ENCODE measurements around the gene HMCES.
A peak's percentile ranks its signal among the peaks of the same experiment; 100 is the strongest.
"Not testable (repeated sequence)": the region's sequence is repeated elsewhere in the genome, so short reads cannot be mapped to it uniquely, and the experiment has no call there.

Gene HMCES

GRCh38 chr3:129245141-129245540 lies 33.5 kb upstream of the HMCES start:
- no peak for TF ChIP-seq GLIS2 (tag by site-specific recombination; IDR thresholded peaks at IDR 0.05)
- no peak for TF ChIP-seq ZNF19 (tag by site-specific recombination; IDR thresholded peaks at IDR 0.05; ENCODE audit: low read depth)
- no peak for TF ChIP-seq ZNF354C (tag by site-specific recombination; IDR thresholded peaks at IDR 0.05; ENCODE audit: borderline replicate concordance, low read depth)
- no peak for TF ChIP-seq SP2 (tag by site-specific recombination; IDR thresholded peaks at IDR 0.05)
- no peak for TF ChIP-seq ZNF133 (tag by site-specific recombination; IDR thresholded peaks at IDR 0.05)
- TF ChIP-seq, protein P1, sequence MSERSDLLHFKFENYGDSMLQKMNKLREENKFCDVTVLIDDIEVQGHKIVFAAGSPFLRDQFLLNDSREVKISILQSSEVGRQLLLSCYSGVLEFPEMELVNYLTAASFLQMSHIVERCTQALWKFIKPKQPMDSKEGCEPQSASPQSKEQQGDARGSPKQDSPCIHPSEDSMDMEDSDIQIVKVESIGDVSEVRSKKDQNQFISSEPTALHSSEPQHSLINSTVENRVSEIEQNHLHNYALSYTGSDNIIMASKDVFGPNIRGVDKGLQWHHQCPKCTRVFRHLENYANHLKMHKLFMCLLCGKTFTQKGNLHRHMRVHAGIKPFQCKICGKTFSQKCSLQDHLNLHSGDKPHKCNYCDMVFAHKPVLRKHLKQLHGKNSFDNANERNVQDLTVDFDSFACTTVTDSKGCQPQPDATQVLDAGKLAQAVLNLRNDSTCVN (tag by site-specific recombination; optimal IDR thresholded peaks at IDR 0.05): no peak
- no peak for TF ChIP-seq ZNF132 (tag by site-specific recombination; IDR thresholded peaks at IDR 0.05; ENCODE audit: borderline replicate concordance)
- no peak for TF ChIP-seq ZNF596 (tag by site-specific recombination; IDR thresholded peaks at IDR 0.05)
- no peak for TF ChIP-seq ZNF169 (tag by site-specific recombination; IDR thresholded peaks at IDR 0.05)
- no peak for TF ChIP-seq ZNF514 (tag by site-specific recombination; IDR thresholded peaks at IDR 0.05)
- no peak for TF ChIP-seq ZNF639 (tag by site-specific recombination; IDR thresholded peaks at IDR 0.05)
- no peak for TF ChIP-seq ZNF26 (tag by site-specific recombination; IDR thresholded peaks at IDR 0.05)
- TF ChIP-seq ZNF843 (tag by site-specific recombination; IDR thresholded peaks at IDR 0.05): no peak
- TF ChIP-seq KLF17 (tag by site-specific recombination; IDR thresholded peaks at IDR 0.05): no peak
- POLR2A ChIA-PET: interaction anchor here (0.9 to 1.0 kb wide), 3 partner anchors 16 to 71 kb away, joined by 3 read pairs; a partner anchor contains a TSS
- no peak overlapping the region for H3K27ac ChIP-seq (ENCODE audit: extremely low read depth, low read depth, low read length)

DNA sequence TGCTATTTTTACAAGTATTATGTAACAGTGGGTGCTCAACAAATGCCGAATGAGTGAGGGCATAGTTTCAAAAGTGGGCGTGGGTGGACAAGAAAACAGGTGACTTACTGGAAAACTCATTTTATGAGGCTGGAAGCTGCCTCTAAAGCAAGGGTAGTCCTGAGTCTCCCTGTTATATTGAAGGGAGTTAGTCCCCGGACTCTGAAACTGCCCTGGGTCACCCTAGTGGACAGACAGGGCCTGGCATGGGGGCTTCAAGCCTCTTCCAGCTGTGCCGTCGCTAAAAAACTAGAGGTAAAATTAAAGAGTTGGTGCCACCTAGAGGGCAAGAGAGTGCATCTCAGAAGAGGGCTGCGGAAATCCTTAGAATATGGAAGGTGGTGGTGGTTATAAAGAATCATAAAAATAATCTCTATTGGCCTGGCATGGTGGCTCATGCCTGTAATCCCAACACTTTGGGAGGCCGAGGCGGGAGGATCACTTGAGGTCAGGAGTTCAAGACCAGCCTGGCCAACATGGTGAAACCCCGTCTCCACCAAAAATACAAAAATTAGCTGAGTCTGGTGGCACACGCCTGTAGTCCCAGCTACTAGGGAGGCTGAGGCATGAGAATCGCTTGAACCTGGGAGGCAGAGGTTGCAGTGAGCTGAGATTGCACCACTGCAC lies 32.9 kb upstream of the HMCES start:
- ChIA-PET CTCF (interaction anchor here (0.5 to 5.9 kb wide), 43 partner anchors 8 to 519 kb away, joined by 3 to 109 read pairs (median 5); partner anchors contain the start of genes CNBP and RAB43), POLR2A (interaction anchor here (0.9 to 1.3 kb wide), 5 partner anchors 17 to 276 kb away, joined by 3 to 4 read pairs (median 3); a partner anchor contains a TSS)
- H3K9me3 ChIP-seq (ENCODE audit: control insufficient read depth, insufficient read depth, low read depth, low read length); H3K4me3 ChIP-seq (ENCODE audit: low read depth, low read length); H3K27ac ChIP-seq (ENCODE audit: extremely low read depth, low read depth, low read length); H3K36me3 ChIP-seq (ENCODE audit: control insufficient read depth in 2 of 2, insufficient read depth in 1 of 2, low read length in 2 of 2); H3K4me1 ChIP-seq (ENCODE audit: control insufficient read depth, insufficient read depth, low read length): not testable (repeated sequence)
- 0 out of 2 replicates have a peak, but pooled peaks have one; percentile 21 for TF ChIP-seq ZIC2 (tag by site-specific recombination; IDR thresholded peaks at IDR 0.05)
- 0 out of 2 replicates have a peak, but pooled peaks have one; percentile 10 for TF ChIP-seq KLF9 (tag by site-specific recombination; IDR thresholded peaks at IDR 0.05; ENCODE audit: low read depth)
- TF ChIP-seq, protein P2, sequence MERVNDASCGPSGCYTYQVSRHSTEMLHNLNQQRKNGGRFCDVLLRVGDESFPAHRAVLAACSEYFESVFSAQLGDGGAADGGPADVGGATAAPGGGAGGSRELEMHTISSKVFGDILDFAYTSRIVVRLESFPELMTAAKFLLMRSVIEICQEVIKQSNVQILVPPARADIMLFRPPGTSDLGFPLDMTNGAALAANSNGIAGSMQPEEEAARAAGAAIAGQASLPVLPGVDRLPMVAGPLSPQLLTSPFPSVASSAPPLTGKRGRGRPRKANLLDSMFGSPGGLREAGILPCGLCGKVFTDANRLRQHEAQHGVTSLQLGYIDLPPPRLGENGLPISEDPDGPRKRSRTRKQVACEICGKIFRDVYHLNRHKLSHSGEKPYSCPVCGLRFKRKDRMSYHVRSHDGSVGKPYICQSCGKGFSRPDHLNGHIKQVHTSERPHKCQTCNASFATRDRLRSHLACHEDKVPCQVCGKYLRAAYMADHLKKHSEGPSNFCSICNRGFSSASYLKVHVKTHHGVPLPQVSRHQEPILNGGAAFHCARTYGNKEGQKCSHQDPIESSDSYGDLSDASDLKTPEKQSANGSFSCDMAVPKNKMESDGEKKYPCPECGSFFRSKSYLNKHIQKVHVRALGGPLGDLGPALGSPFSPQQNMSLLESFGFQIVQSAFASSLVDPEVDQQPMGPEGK (tag by site-specific recombination; IDR thresholded peaks at IDR 0.05): peak; percentile 33; the same call in 1 of the 2 replicates
- peak; percentile 92 for TF ChIP-seq ZNF654 (tag by site-specific recombination; IDR thresholded peaks at IDR 0.05; ENCODE audit: low read depth)
- TF ChIP-seq ZNF223 (tag by site-specific recombination; IDR thresholded peaks at IDR 0.05): peak; percentile 93
- TF ChIP-seq, protein P3, sequence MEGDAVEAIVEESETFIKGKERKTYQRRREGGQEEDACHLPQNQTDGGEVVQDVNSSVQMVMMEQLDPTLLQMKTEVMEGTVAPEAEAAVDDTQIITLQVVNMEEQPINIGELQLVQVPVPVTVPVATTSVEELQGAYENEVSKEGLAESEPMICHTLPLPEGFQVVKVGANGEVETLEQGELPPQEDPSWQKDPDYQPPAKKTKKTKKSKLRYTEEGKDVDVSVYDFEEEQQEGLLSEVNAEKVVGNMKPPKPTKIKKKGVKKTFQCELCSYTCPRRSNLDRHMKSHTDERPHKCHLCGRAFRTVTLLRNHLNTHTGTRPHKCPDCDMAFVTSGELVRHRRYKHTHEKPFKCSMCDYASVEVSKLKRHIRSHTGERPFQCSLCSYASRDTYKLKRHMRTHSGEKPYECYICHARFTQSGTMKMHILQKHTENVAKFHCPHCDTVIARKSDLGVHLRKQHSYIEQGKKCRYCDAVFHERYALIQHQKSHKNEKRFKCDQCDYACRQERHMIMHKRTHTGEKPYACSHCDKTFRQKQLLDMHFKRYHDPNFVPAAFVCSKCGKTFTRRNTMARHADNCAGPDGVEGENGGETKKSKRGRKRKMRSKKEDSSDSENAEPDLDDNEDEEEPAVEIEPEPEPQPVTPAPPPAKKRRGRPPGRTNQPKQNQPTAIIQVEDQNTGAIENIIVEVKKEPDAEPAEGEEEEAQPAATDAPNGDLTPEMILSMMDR (tag by site-specific recombination; IDR thresholded peaks at IDR 0.05): peak; percentile 84
- TF ChIP-seq KLF10 (tag by site-specific recombination; IDR thresholded peaks at IDR 0.05): peak; percentile 36; the same call in 1 of the 2 replicates
- TF ChIP-seq ZNF335 (tag by site-specific recombination; conservative IDR thresholded peaks at IDR 0.05): peak; percentile 53; the same call in 1 of the 2 replicates
- peak; percentile 61 for TF ChIP-seq ZFHX2 (tag by site-specific recombination; conservative IDR thresholded peaks at IDR 0.05)
- TF ChIP-seq ZXDB (tag by site-specific recombination; IDR thresholded peaks at IDR 0.05): 0 out of 2 replicates have a peak, but pooled peaks have one; percentile 21
- 0 out of 2 replicates have a peak, but pooled peaks have one; percentile 31 for TF ChIP-seq ZNF2 (tag by site-specific recombination; IDR thresholded peaks at IDR 0.05)
- peak; percentile 83 for TF ChIP-seq ZNF660 (tag by site-specific recombination; IDR thresholded peaks at IDR 0.05)

More at GRCh38 chr3:129245141-129245540, 33.5 kb upstream of the HMCES start:
- Histone ChIP-seq H3K4me3 (ENCODE audit: low read depth, low read length) (no peak overlapping the region), H3K9me3 (ENCODE audit: control insufficient read depth, insufficient read depth, low read depth, low read length) (no peaks in the 10 kb centered on the region), H3K4me1 (ENCODE audit: control insufficient read depth, insufficient read depth, low read length) (no peaks in the 10 kb centered on the region), H3K36me3 (ENCODE audit: control insufficient read depth in 2 of 2, insufficient read depth in 1 of 2, low read length in 2 of 2) (no peaks in the 10 kb centered on the region)
- CTCF ChIA-PET: interaction anchor here (0.6 to 5.9 kb wide), 34 partner anchors 9 to 317 kb away, joined by 3 to 109 read pairs (median 5); partner anchors contain the start of genes CNBP and RAB43
